Stimulated activated CD8-positive, alpha-beta memory T cell treated with anti-CD3 and anti-CD28 coated beads, Interleukin-4, amount 100 ng/mL, for 1 hour (primary cell): ENCODE data around the gene MLXIP.
"Not testable (repeated sequence)": the region's sequence is repeated elsewhere in the genome, so short reads cannot be mapped to it uniquely, and the experiment has no call there.

Experiments
- DNase-seq, 2 donors: peaks; one replicate each; pipeline ENCODE4 v3.0.0-alpha.2; 2020; ENCODE audit warnings: low read depth in 2 of 2, low spot score in 1 of 2

MLXIP gene

DNA sequence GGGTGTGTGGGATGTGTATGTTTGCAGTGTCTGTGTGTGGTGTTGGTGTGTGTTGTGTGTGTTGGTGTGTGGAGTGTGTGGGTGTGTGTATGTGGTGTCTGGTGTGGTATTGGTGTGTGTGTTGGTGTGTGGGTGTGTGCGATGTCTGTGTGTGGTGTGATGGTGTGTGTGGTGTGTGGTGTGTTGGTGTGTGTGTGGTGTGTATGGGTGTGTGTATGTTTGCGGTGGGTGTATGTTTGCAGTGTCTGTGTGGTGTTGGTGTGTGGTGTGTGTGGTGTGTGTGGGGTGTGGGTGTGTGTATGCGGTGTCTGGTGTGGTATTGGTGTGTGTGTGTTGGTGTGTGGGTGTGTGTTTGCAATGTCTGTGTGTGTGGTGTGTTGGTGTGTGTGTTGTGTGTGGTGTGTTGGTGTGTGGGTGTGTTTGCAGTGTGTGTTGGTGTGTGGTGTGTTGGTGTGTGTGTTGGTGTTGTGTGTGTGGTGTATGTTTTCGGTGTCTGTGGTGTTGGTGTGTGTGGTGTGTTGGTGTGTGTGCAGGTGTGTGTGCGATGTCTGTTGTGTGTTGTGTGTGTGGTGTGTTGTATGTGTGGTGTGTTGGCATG is 15.7 kb downstream of the MLXIP start:
- no peak for DNase-seq

DNA sequence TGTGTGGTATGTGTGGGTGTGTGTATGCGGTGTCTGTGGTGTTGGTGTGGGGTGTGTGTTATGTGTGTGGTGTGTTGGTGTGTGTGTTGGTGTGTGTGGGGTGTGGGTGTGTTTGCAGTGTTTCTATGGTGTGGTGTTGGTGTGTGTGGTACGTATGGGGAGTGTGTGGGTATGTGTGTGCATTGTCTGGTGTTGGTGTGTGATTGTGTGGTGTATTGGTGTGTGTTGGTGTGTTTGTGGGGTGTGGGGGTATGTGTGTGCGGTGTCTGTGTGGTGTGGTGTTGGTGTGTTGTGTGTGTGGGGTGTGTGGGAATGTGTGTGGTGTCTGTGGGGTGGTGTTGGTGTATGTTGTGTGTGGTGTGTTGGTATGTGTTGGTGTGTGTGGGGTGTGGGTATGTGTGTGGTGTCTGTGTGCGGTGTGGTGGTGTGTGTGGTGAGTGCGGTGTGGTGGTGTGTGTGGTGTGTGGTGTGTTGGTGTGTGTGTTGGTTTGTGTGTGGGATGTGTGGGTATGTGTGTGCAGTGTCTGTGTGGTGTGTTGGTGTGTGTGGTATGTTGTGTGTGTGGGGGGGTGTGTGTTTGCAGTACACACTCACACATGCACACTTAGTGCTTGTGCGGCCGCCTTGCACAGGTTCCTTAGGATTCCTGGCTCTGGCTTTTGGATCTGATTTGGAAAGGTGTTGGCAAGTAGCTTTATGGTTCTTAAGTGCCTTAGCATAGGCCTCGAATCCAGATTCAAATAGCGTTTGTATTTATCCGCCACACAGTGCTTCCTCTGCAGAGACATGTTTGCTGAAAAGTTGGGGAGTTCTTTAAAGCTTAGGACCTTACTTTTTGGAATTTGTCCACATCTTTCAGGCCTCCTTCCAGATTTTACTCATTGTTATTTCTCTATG is 16.4 kb downstream of the MLXIP start:
- DNase-seq: no peak

DNA sequence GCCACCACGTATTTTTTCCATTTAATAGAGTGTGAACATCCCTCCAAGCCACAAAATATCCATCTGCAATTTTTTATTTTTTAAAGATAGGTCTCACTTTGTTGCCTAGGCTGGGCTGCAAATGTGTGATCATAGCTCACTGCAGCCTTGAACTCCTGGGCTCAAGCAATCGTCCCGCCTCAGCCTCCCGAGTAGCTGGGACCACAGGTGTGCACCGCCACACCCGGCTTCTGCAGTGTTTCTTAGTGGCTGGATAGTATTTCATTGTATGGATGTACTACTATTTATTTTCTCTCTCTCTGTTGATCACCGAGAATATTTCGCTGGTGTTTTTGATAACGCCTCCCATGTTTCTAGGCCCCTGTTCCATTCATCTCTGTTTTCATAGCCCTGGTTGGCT is 17.5 kb downstream of the MLXIP start:
- no peak for DNase-seq

DNA sequence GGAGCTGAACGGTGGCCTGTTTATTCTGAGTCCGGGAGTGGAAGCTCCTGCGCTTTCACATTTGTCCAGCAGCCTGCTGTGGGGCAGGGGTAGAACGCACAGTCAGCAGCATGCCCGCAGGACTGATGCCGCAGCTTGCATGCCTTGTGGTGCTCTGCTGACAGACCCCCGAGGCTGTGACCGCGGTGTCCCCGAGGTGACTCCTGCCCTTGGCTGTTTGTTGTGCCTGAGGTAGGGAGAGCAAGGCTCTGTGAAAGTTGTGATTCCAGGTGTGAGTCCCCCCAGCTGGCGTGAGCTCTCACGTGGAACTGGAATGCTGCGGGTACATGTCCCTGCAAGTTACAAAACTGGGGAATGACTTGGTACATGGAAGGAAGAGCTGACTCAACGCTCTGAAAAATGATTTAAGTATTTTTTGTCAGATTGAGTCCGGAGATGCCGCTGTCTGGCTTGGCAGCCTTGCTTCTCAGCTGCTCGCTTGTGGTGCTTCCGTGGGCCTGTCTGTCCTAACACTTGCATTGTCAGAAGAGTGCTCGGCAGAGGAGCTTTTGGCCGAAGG is 18.1 kb downstream of the MLXIP start:
- no peak for DNase-seq

DNA sequence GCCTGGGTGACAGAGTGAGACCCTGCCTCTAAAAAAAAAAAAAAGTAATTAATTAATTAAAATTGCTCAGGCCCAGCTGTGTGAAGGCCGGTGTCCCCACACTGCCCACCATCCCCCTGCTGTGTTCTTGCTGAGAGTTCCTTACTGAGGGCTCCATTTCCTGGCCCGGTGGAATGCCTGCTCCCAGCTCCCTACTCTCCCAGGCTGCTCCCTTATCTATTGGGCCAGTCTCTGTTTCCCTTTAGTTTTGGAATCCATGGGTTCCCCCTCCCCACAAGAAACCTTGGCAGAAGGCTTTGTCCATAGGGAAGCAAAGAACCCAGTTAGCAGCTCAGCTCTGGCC is 19.0 kb downstream of the MLXIP start:
- no peak for DNase-seq

DNA sequence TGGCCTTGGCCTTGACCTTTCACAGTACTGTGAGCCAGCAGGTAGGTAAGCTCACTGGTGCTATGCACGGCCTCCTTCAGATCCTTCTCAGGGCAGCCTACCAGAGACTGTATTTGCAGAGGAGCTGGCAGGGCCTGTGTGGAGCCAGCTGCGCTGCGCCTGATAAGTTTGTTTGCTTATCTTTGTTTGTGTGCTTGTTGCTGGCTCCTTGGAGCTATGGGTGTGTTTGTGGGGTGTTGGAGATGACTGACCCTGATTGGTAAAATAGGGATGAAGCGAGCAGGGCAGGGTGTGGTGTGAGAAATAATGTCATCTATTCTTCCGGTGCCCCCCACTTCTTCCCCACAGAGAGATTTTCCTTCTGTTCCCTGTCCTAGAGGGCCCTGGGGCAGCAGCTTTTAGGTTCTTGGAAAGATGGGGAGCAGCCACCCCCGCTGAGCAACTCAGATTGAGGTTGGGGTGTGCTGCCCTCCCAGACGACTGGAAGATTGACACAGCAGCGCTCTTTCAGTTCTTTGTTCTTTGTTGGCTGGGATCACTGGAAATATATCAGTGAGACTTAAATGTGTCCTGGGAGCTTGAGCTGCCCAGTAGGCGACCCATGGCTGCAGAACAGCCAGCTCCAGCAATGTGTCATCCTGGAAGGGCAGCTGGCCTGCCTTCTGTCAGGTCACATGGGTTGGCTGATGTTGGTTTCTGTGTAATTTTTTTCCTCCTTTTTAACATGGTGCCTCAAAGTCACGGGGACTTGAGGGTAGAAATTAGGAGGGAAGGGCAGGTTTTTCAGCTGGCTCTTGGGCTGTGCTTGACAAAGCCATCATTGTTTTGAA is 19.6 kb downstream of the MLXIP start:
- no peak for DNase-seq

DNA sequence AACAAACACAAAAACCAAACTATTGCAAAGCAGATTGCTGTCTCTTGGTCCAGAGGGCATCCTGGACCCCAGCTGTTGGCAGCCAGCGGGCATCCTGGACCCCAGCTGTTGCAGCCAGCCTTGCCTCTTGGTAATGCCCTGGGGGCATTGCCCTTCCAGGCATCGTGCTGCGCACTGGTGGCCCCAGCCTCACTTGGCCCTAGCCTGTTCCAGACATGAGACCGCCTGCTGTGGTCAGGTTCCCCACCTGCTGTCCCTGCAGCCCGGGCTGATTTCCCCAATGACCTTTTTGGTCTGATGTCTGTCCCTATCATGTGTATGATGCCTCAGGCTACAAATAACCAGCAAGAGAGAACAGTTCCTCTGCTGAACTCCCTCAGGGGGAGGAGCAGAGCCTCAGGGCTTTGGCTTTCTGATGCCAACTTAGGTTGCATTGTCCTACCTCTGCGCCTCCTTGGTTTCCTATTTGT is 20.8 kb downstream of the MLXIP start:
- DNase-seq: no peak

DNA sequence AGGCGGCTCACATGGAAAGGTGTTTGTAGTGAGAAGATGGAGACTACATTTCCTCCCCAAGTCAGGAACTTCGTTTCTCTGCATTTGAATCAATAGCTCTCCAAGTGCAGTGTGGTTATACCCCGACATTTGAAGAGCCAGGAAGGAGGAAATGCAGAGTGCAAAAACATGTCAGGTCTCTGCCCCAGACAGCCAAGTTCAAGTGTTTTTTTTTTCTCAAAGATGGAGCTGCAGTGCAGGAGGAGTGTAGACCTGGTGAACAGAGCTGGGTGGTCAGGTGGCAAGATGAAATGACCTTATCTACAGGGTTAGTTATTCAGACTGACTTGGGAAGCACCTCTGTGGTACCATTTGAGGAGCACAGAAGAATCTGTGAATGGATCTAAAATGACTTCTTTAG is 21.3 kb downstream of the MLXIP start:
- DNase-seq: no peak

DNA sequence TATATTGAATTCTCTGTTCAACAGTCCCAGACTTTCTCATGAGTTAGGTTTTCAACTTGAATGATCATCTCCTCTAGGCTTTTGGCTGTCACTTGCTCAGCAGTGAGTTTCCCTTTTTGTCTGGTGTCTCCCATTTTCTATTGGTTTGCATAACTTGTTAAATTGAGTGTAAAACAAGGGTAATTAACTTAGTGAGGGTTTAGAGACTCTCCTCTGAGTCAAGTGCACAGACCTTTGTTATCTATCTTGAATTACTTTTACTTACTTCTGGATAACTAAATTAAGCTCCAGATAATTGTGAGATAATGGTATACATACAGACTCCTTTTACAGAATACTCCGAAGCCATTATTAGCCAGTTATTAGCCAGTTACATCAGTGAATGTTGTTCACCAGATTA is 22.0 kb downstream of the MLXIP start:
- DNase-seq: no peak

DNA sequence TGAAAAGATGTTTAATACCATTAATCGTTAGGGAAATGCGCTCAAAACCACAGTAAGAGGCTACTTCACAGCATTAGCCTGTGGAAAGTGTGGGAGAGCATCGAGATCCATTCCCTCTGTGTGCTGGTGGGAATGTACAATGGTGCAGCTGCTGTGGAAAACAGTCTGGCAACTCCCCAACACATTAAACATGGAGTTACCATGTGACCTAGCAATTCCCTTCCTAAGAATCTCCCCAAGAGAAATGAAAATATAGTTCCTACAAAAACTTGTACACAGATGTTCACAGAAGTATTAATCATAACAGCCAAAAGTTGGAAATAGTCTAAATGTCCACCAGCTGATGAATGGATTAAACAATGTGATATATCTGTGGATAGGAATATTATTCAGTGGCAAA is 23.8 kb downstream of the MLXIP start:
- DNase-seq: no peak

DNA sequence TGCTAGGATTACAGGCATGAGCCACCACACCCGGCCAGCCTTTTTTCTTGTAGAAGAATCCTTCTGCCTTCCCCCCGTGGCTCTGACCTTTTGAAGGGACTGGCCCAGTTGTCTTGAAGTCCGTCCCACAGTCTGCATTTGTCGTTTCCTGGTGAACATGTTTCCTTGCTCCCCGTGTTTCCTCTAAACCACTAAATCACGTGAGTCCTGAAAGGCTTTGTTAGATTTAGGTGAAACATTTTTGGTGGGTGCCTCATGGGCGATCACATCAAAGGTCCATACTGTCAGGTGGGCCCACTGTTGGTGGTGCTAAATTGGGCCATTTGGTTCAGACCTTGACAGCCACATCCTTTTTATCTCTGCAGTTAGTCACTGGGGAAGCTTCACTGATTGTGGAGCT is 26.3 kb downstream of the MLXIP start:
- no peak for DNase-seq

DNA sequence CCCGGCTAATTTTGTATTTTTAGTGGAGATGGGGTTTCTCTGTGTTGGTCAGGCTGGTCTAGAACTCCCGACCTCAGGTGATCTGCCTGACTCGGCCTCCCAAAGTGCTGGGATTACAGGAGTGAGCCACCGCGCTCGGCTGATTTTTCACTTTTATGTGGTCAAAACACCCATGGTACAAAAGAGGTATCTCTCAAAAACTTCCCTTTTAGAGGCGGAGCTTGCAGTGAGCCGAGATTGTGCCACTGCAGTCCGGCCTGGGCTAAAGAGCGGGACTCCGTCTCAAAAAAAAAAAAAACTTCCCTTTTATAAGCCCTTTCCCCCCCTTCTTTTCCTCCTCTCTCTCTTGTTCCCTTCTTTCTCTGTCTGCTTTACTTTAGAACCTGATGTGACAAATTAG is 26.9 kb downstream of the MLXIP start:
- DNase-seq: not testable (repeated sequence)

DNA sequence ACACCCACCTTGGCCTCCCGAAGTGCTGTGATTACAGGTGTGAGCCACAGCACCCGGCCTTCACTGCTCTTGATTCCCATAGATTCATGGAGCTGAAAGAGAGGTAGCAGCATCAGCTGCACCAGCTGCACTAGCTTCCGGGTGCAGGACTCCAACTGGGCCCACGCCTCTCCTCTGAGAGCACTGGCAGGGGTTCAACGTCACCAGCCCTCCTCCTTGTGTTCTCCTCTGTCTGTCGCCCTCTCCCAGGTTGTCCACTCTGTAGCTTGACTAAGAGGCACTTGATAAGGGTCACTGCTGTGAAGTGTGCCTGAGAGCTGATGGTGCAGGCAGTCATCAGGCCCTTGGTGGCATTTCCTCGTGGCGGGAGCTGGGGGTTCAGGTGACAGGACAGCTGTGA is 28.3 kb downstream of the MLXIP start:
- DNase-seq: no peak

DNA sequence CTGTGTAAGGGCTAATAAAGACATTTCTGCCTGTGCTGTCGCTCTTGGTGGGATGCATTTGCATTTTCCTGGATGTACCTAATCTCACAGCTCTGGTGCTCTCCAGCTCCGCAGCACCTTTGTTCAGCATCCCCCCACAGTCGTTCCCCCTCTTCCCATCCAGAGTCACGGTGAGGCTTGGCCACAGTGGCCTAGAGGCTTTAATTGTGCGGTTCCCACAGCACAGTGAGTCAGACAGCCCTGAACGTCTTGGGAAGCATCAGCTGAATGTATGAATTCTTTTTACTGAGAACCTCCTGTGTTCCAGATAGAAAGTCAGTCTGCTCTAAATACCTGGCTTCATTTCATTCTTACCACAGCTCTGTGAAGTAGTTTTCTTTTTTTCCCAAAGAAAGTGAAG is 28.7 kb downstream of the MLXIP start:
- DNase-seq: no peak

DNA sequence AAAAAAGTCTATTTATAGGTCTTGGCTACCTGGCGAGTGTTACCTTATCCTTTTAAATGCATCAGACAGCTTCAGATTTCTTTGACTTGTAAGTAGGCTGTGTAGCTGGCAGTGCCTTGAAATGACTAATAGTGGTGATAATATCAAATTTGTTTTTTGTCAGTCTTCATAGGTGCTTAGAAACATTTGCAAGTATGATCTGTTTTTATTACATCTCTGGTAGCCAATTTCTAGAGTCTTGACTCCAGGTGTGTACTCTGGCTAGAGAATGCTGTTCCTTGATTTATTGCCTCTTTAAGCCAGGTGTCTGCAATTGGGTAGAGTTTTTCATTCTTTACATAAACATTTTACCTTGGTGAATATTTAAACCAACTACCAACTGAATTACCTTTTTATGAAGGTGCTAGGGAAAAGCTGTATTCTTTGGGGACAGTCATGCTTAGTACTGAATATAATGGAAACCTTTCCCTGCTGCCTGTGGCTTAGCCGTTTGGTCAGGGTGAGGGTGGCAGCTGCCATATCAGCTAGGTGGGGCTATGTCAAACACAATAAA is 32.6 kb downstream of the MLXIP start:
- DNase-seq: no peak

DNA sequence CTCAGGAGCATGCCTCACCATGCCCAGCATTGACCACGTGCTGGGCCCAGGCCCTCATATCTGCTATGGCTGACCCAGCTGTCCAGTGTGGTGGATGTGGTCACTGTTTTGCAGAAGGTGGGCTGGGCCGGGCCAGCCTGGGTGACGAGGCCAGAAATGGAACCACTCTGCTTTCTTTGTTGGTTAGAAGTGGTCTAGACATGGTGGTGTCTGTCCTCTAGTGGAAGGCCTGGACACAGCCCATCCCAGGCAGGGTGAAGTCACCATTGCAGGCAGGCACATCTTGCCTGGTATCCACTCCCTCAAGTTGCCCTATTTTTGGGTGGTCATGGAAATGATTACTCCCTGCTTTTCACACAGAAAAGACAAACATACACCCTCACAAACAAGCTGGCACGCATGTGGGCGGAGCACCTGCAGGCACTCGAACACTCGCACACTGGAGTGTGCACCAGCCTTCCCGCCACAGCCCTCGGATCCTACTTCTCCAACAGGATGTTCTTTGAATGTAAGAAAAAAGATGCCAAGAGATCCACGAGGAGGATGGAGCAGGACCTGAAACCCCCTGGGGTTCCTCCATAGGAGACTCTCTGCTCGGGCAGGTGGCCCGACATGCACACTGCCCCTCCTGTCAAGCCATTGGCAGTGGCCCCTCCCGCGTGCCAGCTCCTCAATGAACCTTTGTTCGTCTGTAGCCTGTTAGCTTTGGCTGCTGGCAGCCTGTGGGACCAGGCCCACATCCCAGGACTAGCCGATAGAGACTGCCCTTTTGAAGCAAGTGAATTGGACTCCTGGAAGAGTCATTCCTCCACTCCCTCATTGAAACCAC is 38.4 kb downstream of the MLXIP start:
- no peak for DNase-seq

DNA sequence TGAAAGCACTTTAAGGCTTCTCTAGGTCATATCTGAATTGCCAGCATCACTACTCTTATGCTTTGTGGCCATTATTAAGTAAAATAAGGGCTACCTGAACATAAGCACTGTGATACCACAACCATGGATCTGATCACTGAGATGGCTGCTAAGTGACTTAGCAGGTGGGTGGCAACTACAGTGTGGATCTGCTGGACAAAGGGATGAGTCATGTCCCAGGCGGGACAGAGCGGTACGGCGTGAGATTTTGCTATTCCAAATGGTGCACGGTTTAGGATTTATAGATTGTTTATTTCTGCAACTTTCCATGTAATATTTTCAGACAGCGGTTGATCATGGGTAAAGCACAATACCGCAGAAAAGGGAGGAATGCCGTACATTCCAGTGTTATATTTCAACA is 39.4 kb downstream of the MLXIP start:
- no peak for DNase-seq

DNA sequence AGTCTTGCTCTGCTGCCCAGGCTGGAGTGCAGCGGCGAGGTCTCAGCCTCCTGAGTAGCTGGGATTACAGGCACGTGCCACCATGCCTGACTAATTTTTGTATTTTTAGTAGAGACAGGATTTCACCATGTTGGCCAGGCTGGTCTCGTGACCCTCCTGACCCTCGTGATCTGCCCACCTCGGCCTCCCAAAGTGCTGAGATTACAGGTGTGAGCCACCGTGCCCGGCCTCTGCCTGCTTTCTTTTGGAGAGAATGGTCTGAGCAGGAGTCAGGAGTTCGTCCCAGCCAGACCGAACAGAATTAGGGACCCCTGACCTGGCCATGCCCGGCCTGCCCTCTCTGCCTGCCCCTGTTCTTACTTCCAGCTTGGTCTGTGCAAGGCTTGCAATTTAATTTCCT is 42.8 kb downstream of the MLXIP start:
- DNase-seq: not testable (repeated sequence)

DNA sequence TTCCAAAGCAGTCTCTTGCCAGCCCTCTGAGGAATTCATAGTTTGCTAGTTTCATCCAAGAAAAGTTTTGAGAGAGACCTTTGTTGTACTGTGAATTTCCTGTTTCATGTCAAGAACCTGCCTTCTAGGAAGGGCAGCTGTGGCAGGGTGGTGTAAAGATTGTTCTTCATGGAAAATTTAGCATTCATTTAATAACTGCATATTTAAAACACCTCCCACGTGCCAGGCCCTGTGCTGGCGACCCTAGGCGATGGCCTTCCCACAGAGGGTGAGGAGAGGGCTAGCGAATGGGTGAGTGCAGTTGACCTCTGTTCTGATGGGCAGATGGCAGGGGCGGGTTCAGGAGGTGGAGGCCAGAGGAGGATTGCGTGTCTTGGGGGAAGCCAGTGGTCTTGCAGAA is 43.2 kb downstream of the MLXIP start:
- DNase-seq: no peak

DNA sequence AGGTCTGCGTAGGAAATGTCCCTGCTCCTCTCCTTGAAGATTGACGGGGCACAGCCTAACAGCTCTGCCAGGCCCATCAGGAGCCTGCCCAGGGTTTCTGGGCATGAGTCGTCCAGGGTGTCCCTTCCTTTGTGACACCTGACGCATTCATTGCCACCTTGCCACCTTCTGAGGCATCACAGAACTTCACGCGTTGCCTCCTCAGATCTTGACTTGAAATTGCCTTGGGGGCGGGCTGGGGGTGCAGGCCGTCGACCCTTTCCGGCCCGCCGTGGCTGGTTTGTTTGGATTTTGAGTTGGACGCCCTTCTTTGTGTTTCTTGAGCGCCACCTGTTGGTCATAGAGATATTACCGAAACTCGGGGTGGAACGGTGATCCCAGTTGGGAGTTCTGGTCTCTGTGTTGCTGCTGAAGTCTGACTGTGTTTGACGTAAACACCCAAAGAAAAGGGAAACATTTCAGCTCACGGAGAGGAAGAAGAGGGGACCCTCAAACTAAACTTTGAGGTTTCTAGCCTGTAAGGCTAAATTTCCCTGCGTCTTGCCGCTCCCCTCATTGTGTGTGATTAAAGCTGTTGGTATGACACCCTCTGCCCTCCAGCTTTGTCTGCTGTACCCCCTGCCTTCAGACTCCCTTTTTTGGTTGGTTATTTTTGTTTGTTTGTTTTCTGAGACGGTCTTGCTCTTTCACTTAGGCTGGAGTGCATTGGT is 44.6 kb downstream of the MLXIP start:
- DNase-seq: peak; percentile 42 to 46
